Loucy (cell line): ENCODE results near the gene NAA30.

Experiments used
- H2AFZ ChIP-seq: fragments of 200-600 bp; sonication (generic); 2 replicates; pipeline ENCODE4 v1.6.0; 2016; ENCODE audit warnings: antibody characterized with exemption, mild to moderate bottlenecking, low read length, moderate library complexity
- H3F3A ChIP-seq: fragments of 200-600 bp; 2 replicates; pipeline ENCODE4 v1.6.0; 2016; ENCODE audit warnings: antibody characterized with exemption, low read depth, mild to moderate bottlenecking
- H3K27me3 ChIP-seq: fragments of 200-600 bp; sonication (generic); 2 replicates; pipeline ENCODE4 v1.6.1; 2014; ENCODE audit warnings: low read length, mild to moderate bottlenecking; ENCODE audit not compliant: insufficient read depth, poor library complexity, severe bottlenecking
- H3K36me3 ChIP-seq: fragments of 200-600 bp; sonication (generic); 2 replicates; pipeline ENCODE4 v1.6.1; 2016; ENCODE audit warnings: low read length; ENCODE audit not compliant: insufficient read depth
- H3K4me1 ChIP-seq: fragments of 200-600 bp; sonication (generic); 2 replicates; pipeline ENCODE4 v1.5.1; 2014; ENCODE audit warnings: low read length, mild to moderate bottlenecking; ENCODE audit not compliant: insufficient read depth, poor library complexity, severe bottlenecking
- H3K4me2 ChIP-seq: fragments of 200-600 bp; sonication (generic); 2 replicates; pipeline ENCODE4 v1.6.0; 2014; ENCODE audit warnings: antibody characterized with exemption, low read length, low read depth, mild to moderate bottlenecking; ENCODE audit not compliant: poor library complexity, severe bottlenecking
- H3K4me3 ChIP-seq: fragments of 200-600 bp; sonication (generic); 2 replicates; pipeline ENCODE4 v1.5.1; 2014; ENCODE audit warnings: low read length, mild to moderate bottlenecking, mixed read lengths; ENCODE audit not compliant: poor library complexity, severe bottlenecking
- H3K79me2 ChIP-seq: fragments of 200-600 bp; sonication (generic); 2 replicates; pipeline ENCODE4 v1.6.1; 2014; ENCODE audit warnings: low read length; ENCODE audit not compliant: insufficient read depth
- H3K9ac ChIP-seq: fragments of 200-600 bp; sonication (generic); 2 replicates; pipeline ENCODE4 v1.6.0; 2014; ENCODE audit warnings: mild to moderate bottlenecking, low read depth, low read length, moderate library complexity; ENCODE audit not compliant: poor library complexity, severe bottlenecking
- H3K9me2 ChIP-seq: fragments of 200-600 bp; sonication (generic); replicated peaks from 2 replicates; pipeline ENCODE4 v1.6.1; 2016; ENCODE audit warnings: low read depth, low read length, mixed read lengths
- H3K9me3 ChIP-seq: fragments of 200-600 bp; sonication (generic); 2 replicates; pipeline ENCODE4 v1.6.1; 2014; ENCODE audit warnings: mild to moderate bottlenecking, antibody characterized with exemption, low read length, low read depth; ENCODE audit not compliant: insufficient read depth
- H4K20me1 ChIP-seq: fragments of 200-600 bp; sonication (generic); 2 replicates; pipeline ENCODE4 v1.6.0; 2014; ENCODE audit warnings: antibody characterized with exemption, low read length, mild to moderate bottlenecking; ENCODE audit not compliant: insufficient read depth, poor library complexity, severe bottlenecking
- EZH2phosphoT487 ChIP-seq: fragments of 200-600 bp; IDR thresholded peaks from 2 replicates; pipeline ENCODE4 v1.6.1; 2018; ENCODE audit warnings: antibody characterized with exemption, mild to moderate bottlenecking, moderate library complexity, borderline replicate concordance
- TF ChIP-seq, protein P1 (sequence below): fragments of 200-600 bp; sonication (generic); conservative IDR thresholded peaks from 2 replicates; pipeline ENCODE4 v1.5.1; 2014; ENCODE audit warnings: mild to moderate bottlenecking, antibody characterized with exemption, low read length

The NAA30 gene

DNA sequence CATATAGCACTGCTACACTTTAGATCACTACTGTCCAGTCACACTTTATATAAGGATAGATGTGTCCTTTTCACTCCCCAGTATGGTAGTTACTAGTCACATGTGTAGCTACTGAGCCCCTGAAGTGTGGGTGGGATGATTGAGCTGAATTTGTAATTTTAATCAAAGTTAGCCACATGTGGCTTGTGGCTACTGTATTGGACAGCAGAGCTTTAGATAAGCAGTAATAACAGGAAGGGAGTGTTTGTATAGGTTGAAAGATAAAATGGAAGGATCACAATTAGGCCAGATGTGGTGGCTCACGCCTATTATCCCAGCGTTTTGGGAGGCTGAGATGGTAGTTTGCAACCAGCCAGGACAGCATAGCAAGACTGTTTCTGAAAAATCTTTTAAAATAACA, 23.5 kb downstream of the NAA30 start:
- Histone ChIP-seq H3K79me2 (no peaks in the 10 kb centered on the region), H3K9me2 (no peaks in the 10 kb centered on the region), H3K4me1 (peaks cover 14% of the 10 kb centered on the region), H3K9ac (no peak overlapping the region), H3K9me3 (no peaks in the 10 kb centered on the region), H3K36me3 (peaks cover 20% of the 10 kb centered on the region), H3K27me3 (no peaks in the 10 kb centered on the region), H3K4me2 (no peak overlapping the region), H3K4me3 (no peak overlapping the region), H4K20me1 (peaks cover 4% of the 10 kb centered on the region), H2AFZ (no peak overlapping the region), H3F3A (no peaks in the 10 kb centered on the region)
- TF ChIP-seq EZH2phosphoT487 = no peak
- TF ChIP-seq, protein P1, sequence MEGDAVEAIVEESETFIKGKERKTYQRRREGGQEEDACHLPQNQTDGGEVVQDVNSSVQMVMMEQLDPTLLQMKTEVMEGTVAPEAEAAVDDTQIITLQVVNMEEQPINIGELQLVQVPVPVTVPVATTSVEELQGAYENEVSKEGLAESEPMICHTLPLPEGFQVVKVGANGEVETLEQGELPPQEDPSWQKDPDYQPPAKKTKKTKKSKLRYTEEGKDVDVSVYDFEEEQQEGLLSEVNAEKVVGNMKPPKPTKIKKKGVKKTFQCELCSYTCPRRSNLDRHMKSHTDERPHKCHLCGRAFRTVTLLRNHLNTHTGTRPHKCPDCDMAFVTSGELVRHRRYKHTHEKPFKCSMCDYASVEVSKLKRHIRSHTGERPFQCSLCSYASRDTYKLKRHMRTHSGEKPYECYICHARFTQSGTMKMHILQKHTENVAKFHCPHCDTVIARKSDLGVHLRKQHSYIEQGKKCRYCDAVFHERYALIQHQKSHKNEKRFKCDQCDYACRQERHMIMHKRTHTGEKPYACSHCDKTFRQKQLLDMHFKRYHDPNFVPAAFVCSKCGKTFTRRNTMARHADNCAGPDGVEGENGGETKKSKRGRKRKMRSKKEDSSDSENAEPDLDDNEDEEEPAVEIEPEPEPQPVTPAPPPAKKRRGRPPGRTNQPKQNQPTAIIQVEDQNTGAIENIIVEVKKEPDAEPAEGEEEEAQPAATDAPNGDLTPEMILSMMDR = no peak

DNA sequence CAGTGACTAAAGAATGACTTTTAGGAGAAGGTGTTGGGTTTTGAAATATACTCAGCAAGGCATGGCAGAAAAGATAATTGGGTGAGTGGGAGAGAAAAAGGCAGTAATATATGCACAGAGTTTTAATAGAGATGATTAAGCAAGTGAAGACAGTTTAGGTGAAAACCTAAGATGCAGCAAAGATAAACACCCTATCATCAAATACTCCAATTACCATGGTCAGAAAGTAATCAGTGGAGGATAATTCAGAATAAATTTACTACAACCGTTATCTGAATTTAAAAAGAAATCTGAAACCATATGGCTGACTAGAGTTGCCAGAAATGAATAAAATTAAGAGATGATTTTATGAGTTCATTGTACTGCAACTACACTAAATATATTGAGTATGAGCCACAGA, 26.8 kb downstream of the NAA30 start:
- Histone ChIP-seq H3K27me3 (no peaks in the 10 kb centered on the region), H3K9me3 (no peaks in the 10 kb centered on the region), H4K20me1 (no peaks in the 10 kb centered on the region), H3K4me3 (no peak overlapping the region), H3K9ac (no peak overlapping the region), H3K36me3 (no peaks in the 10 kb centered on the region), H3K79me2 (no peaks in the 10 kb centered on the region), H3K9me2 (no peaks in the 10 kb centered on the region), H3K4me1 (peaks cover 5% of the 10 kb centered on the region), H2AFZ (no peak overlapping the region), H3F3A (no peaks in the 10 kb centered on the region), H3K4me2 (no peak overlapping the region)
- TF ChIP-seq EZH2phosphoT487 = no peak

DNA sequence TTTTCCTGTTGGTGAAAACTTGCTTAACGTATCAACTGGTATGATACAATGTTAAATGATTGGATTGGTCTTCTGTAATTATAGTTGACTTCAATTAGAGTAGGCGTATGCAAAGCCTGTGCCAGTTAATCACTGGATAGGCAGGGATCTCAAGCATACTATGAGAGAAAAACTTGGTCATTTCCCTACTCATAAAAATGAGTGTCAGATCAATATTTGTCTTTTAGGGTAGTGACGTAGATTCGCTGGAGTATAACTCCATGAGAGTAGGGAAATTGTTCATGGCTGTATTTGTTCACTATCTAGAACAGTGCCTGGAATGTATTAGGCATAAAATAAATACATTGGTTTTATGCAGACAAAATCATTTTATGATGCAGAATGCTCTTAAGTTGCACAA, 28.6 kb downstream of the NAA30 start:
- Histone ChIP-seq H3K9ac (no peak overlapping the region), H3K4me3 (no peak overlapping the region), H3F3A (no peaks in the 10 kb centered on the region), H3K4me1 (no peaks in the 10 kb centered on the region), H3K9me2 (no peaks in the 10 kb centered on the region), H3K27me3 (no peaks in the 10 kb centered on the region), H3K79me2 (no peaks in the 10 kb centered on the region), H2AFZ (no peak overlapping the region), H3K36me3 (no peaks in the 10 kb centered on the region), H3K9me3 (no peaks in the 10 kb centered on the region), H3K4me2 (no peak overlapping the region), H4K20me1 (no peaks in the 10 kb centered on the region)
- no peak for TF ChIP-seq EZH2phosphoT487
- TF ChIP-seq, protein P1 = no peak

DNA sequence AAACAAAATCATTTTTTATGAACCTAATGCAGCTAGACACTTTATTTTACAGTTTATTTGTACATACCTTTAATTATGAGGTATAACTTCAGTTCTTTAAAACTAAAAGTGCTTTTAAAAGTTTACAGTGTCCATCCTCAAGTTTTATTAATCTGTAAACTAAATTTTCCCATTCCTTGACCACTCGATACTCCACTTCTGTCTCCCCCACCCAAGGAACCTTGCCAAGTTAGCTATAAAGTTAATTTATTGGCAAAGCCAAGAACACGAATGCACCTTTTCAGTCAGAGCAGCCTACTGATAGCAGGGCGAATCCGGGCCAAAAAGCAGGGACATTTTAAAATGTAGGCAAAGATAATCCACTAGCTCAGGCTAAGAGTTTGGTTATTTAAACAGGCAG, 29.6 kb downstream of the NAA30 start:
- H3F3A ChIP-seq = no peaks in the 10 kb centered on the region
- H4K20me1 ChIP-seq = no peaks in the 10 kb centered on the region
- TF ChIP-seq, protein P1 = no peak
- TF ChIP-seq EZH2phosphoT487 = no peak
- no peaks in the 10 kb centered on the region for H3K9me2 ChIP-seq
- no peaks in the 10 kb centered on the region for H3K36me3 ChIP-seq
- no peak overlapping the region for H2AFZ ChIP-seq
- no peaks in the 10 kb centered on the region for H3K79me2 ChIP-seq
- no peaks in the 10 kb centered on the region for H3K4me1 ChIP-seq
- no peak overlapping the region for H3K4me2 ChIP-seq
- H3K4me3 ChIP-seq = no peak overlapping the region
- H3K9me3 ChIP-seq = no peaks in the 10 kb centered on the region
- H3K27me3 ChIP-seq = no peaks in the 10 kb centered on the region
- no peak overlapping the region for H3K9ac ChIP-seq
